Natural killer cell treated with Interleukin-12 subunit alpha and Interleukin-12 subunit beta and Interleukin-15 and Interleukin-18, amount 100 ng/mL, for 72 hours (primary cell): ENCODE data around the gene PRND. TPM values are rescaled to one million over a fixed set of nuclear protein-coding genes. Genes with fewer than 3 reads are reported as not detected.
"Not testable (repeated sequence)": the region's sequence is repeated elsewhere in the genome, so short reads cannot be mapped to it uniquely, and the experiment has no call there.

Experiments used
- ATAC-seq, 2 donors: fragments of 150-1000 bp; cut with Tn5 transposase in 1 of 2; sonication (Bioruptor Pico), chemical (Tn5 transposase) in 1 of 2; 2 replicates each; pipeline ENCODE4 v1.10.0; 2021
- DNase-seq: peaks from one replicate; pipeline ENCODE4 v3.0.0; 2022; ENCODE audit warnings: low spot score
- H3K27ac Mint-ChIP-seq, 2 donors: 1 replicate in 1 of 2; 2 replicates in 1 of 2; pipeline ENCODE4 v1.8.0; 2022; ENCODE audit warnings: mixed read lengths in 2 of 2, mild to moderate bottlenecking in 1 of 2, moderate library complexity in 1 of 2
- H3K27me3 Mint-ChIP-seq, 2 donors: 1 replicate in 1 of 2; 2 replicates in 1 of 2; pipeline ENCODE4 v1.8.0; 2022; ENCODE audit warnings: mixed read lengths in 2 of 2
- H3K36me3 Mint-ChIP-seq: one replicate; pipeline ENCODE4 v1.8.0; 2022; ENCODE audit warnings: mixed read lengths
- H3K4me1 Mint-ChIP-seq, 2 donors: 1 replicate in 1 of 2; 2 replicates in 1 of 2; pipeline ENCODE4 v1.8.0; 2022; ENCODE audit warnings: low read depth in 2 of 2, mixed read lengths in 2 of 2, mild to moderate bottlenecking in 1 of 2
- H3K4me3 Mint-ChIP-seq: one replicate; pipeline ENCODE4 v1.8.0; 2022; ENCODE audit warnings: mixed read lengths
- H3K9me3 Mint-ChIP-seq: 2 replicates; pipeline ENCODE4 v1.8.0; 2022; ENCODE audit warnings: mixed read lengths
- total RNA-seq, 2 donors: library from RNA; stranded (reverse); gene quantifications; one replicate each; pipeline ENCODE4 v1.2.3, GENCODE V29; 2022

Gene PRND
- total RNA-seq, 2 donors from 2014 or later: not detected

GRCh38 chr20:4767084-4767483 lies 45.4 kb downstream of the PRND start:
- H3K4me1 Mint-ChIP-seq: no peaks in the 10 kb centered on the region
- H3K27me3 Mint-ChIP-seq: peaks cover 2 to 5% of the 10 kb centered on the region in 2 donors
- ATAC-seq: no peak
- peaks cover 18% of the 10 kb centered on the region for H3K36me3 Mint-ChIP-seq
- no peak overlapping the region for H3K4me3 Mint-ChIP-seq
- H3K9me3 Mint-ChIP-seq: peaks cover 6% of the 10 kb centered on the region
- DNase-seq: no peak
- peak overlapping the region; percentile 0 to 12 for H3K27ac Mint-ChIP-seq

DNA sequence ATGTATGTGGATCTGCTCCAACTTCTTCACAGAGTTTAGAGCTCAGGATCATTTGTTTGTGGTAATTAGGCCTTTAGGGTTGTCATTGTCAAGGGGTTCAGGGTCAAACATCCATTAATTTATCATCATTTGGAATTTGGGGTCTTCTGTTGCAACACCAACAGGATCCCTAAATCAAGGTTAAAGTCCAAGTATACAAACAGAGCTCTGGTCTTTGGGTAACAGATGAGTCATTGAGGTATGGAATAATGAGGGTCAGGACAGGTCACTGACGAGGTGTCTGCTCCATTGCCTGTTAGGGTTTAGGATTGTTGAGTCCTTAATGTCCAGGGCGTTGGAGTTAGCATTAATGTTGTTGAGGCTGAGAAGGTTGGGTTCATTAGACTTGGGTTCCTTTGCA lies 47.6 kb downstream of the PRND start:
- peaks cover 29% of the 10 kb centered on the region for H3K36me3 Mint-ChIP-seq
- no peak overlapping the region for H3K27ac Mint-ChIP-seq
- H3K9me3 Mint-ChIP-seq: peaks cover 11% of the 10 kb centered on the region
- no peak overlapping the region for H3K4me3 Mint-ChIP-seq
- H3K27me3 Mint-ChIP-seq: no peaks in the 10 kb centered on the region
- H3K4me1 Mint-ChIP-seq: no peaks in the 10 kb centered on the region
- ATAC-seq (no peak), DNase-seq (no peak)

- Mint-ChIP-seq H3K27ac (no peak overlapping the region), H3K4me1 (no peaks in the 10 kb centered on the region), H3K4me3 (no peak overlapping the region), H3K9me3 (peaks cover 11% of the 10 kb centered on the region), H3K27me3 (no peaks in the 10 kb centered on the region), H3K36me3 (peaks cover 29% of the 10 kb centered on the region)
- DNase-seq (no peak), ATAC-seq (no peak)
Measured at GRCh38 chr20:4770026-4770425, 48.3 kb downstream of the PRND start.

DNA sequence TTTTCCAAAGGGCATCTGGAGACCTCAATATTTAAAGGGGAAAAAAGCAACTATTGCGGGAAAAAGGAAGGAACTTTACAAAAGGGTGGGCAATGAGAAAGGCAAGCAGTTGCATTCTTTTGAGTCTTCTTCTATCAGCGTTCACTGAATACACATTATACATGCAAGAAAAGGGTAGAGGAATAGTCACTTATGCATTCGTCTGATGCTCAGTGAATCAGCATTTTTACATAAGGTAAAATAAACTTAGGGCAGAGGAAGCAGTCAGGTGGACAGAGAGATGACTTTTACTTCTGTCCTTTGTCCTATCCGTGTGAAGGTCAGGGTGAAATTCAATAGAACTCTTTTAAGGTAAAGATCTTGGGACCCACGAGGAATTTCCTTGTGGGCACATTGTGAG lies 49.3 kb downstream of the PRND start:
- ATAC-seq (no peak), DNase-seq (no peak)
- Mint-ChIP-seq H3K36me3 (peaks cover 29% of the 10 kb centered on the region), H3K4me3 (no peak overlapping the region), H3K9me3 (peaks cover 11% of the 10 kb centered on the region), H3K27ac (no peak overlapping the region), H3K27me3 (no peaks in the 10 kb centered on the region), H3K4me1 (no peaks in the 10 kb centered on the region)

DNA sequence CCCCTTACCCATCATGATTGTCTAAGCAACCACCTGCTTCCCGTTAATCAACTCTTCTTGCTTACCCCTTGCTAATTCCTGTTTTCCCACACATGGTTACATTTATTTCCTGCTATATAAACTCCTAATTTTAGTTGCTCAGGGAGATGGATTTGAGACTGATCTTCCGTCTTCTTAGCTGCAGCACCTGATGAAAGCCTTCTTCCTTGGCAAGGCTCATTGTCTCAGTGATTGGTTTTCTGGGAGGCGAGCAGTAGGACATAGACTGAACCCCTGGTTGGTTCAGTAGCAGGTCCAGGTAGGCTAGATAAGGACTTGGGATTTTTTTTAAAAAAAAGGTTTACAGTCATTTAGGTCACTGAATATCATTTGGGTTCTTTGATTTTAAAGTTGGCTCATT lies 50.4 kb downstream of the PRND start:
- Mint-ChIP-seq H3K27me3 (no peaks in the 10 kb centered on the region), H3K4me3 (no peak overlapping the region), H3K27ac (no peak overlapping the region), H3K9me3 (peaks cover 11% of the 10 kb centered on the region), H3K36me3 (peaks cover 29% of the 10 kb centered on the region), H3K4me1 (no peaks in the 10 kb centered on the region)
- no peak for DNase-seq
- no peak for ATAC-seq

DNA sequence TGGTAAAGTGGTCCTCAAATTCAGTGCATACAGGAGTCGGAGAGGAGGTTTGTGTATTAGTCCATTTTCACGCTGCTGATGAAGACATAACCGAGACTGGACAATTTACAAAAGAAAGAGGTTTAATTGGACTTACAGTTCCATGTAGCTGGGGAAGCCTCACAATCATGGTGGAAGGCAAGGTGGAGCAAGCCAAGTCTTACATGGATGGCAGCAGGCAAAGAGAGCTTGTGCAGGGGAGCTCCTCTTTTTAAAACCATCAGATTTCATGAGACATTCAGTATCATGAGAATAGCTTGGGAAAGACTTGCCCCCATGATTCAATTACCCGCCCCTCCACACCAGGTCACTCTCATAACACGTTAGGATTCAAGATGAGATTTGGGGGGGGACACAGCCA lies 51.3 kb downstream of the PRND start:
- H3K27me3 Mint-ChIP-seq, H3K4me3 Mint-ChIP-seq, H3K4me1 Mint-ChIP-seq, DNase-seq, H3K27ac Mint-ChIP-seq, ATAC-seq: not testable (repeated sequence)
- H3K36me3 Mint-ChIP-seq: peaks cover 29% of the 10 kb centered on the region
- peaks cover 11% of the 10 kb centered on the region for H3K9me3 Mint-ChIP-seq

DNA sequence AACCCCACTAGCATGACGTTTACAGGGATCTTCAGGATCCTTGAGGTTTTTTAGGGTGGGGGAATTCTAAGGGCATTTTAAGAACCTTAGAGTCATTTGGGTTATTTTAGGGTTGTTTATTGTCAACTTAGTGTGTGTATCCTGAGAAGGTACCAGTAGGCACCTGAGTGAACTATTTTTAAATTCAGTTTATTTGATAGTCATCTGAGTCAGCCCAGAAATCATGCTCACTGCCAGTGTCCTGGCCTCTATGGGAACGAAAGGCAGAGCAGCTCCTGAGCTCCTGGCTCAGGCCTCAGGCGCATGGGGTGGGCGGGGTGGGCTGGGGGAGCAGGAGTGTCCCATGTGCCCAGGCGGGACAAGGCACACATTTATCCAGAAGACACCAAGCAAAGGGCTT lies 52.0 kb downstream of the PRND start:
- Mint-ChIP-seq H3K9me3 (peaks cover 11% of the 10 kb centered on the region), H3K4me1 (no peaks in the 10 kb centered on the region), H3K36me3 (peaks cover 29% of the 10 kb centered on the region), H3K27ac (no peak overlapping the region), H3K4me3 (no peak overlapping the region), H3K27me3 (no peaks in the 10 kb centered on the region)
- DNase-seq (no peak), ATAC-seq (no peak)

GRCh38 chr20:4774207-4774606 lies 52.5 kb downstream of the PRND start:
- DNase-seq (no peak), ATAC-seq (no peak)
- Mint-ChIP-seq H3K27ac (no peak overlapping the region), H3K4me3 (no peak overlapping the region), H3K27me3 (no peaks in the 10 kb centered on the region), H3K36me3 (peaks cover 29% of the 10 kb centered on the region), H3K9me3 (peaks cover 11% of the 10 kb centered on the region), H3K4me1 (no peaks in the 10 kb centered on the region)

DNA sequence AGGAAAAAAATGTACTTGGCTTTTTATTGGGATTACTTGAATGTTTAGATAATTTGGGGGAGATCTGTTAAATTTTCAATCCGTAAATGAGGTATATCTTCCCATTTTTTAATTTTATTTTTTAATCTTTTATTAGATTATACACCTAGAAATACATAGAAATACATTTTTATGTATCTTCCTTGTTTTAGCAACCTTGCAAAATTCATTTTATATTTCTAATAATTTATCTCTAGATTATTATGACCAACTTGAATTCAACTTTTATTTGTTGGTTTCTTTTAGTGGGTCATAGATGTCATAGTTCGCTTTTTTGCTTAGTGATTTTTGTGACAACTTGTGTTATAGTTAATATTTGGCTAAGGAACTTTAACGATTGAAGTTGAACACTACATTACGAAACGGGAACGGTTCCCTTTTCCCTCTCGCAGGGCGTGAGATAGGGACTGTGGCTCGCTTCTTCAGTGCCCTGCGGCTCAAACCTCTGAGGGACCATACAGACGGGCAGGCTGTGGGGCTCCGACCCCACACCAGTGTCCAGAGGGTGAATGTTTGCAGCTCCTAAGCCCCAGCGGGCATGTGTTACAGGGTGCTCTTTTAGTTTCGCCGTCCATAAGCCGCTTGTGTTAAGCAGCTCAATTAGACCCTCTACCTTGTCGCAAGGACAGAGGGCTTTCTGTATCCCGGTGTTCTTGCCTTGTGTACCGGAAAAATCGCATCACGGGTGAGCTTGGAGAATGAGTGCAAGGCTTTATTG lies 53.8 kb downstream of the PRND start:
- no peaks in the 10 kb centered on the region for H3K4me1 Mint-ChIP-seq
- H3K27me3 Mint-ChIP-seq: no peaks in the 10 kb centered on the region
- ATAC-seq (no peak), DNase-seq (no peak)
- H3K4me3 Mint-ChIP-seq: no peak overlapping the region
- peaks cover 27% of the 10 kb centered on the region for H3K36me3 Mint-ChIP-seq
- H3K27ac Mint-ChIP-seq: no peak overlapping the region
- peaks cover 11% of the 10 kb centered on the region for H3K9me3 Mint-ChIP-seq

DNA sequence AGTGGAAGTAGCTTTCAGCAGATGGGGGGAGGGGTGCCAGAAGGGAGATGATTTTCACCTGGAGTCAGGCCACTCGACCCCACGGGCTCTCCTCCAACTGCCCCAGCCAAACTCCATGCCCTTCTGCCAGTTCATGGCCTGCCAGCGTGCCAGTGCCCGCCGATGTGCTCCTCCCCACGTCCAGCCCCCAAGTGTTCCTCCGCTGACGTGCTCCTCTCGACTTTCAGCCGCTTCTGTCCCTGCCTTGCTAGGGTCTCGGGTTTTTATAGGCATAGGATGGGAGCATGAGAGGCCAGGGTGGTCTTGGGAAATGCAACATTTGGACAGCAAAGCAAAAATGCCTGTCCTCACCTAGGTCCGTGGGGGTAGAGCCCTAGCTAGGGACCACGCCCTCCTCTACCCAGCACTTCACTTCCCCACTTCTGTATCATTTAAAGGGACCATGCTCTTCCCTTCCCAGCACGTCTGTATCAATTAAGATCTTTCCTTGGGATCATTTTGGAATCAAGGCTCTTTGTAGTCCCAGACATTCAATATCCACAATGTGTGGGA lies 54.4 kb downstream of the PRND start:
- H3K27me3 Mint-ChIP-seq: no peaks in the 10 kb centered on the region
- H3K4me3 Mint-ChIP-seq: no peak overlapping the region
- ATAC-seq: no peak
- peaks cover 20% of the 10 kb centered on the region for H3K36me3 Mint-ChIP-seq
- no peak for DNase-seq
- no peak overlapping the region for H3K27ac Mint-ChIP-seq
- no peaks in the 10 kb centered on the region for H3K4me1 Mint-ChIP-seq
- peaks cover 11% of the 10 kb centered on the region for H3K9me3 Mint-ChIP-seq

Other genes starting within 250 kb of the PRND start
- 10 to 100 TPM; 51.2 to 63.1 TPM for gene PRNP, start 35.5 kb upstream of the PRND start, total RNA-seq
- gene RASSF2, start 101.7 kb downstream of the PRND start, total RNA-seq: 10 to 100 TPM; 12.5 to 31.7 TPM